Ramos (cell line): ENCODE results near the gene KRTAP6-1.

ENCODE experiments used
- in situ Hi-C: fragments of 300-500 bp; cut with MboI; formaldehyde crosslinking; loops from one replicate; pipeline ENCODE4 v1.14.3; 2022; ENCODE audit warnings: low sequenced_read_pairs; ENCODE audit not compliant: unreplicated experiment

Gene KRTAP6-1

GRCh38 chr21:30613836-30614235 is at the start of gene KRTAP6-1:
Gene KRTAP6-1 (minus strand): TSS chr21:30613930. CDS start chr21:30613904, 26 bp downstream.
- in situ Hi-C loops: no loop called here

- in situ Hi-C loops: no loop called here
Measured at GRCh38 chr21:30652891-30653290, 39.2 kb upstream of the KRTAP6-1 start.

- in situ Hi-C loops: no loop called here
Measured at GRCh38 chr21:30646904-30647414, 33.2 kb upstream of the KRTAP6-1 start.

GRCh38 chr21:30642564-30642963 is 28.8 kb upstream of the KRTAP6-1 start, which contains the start of gene KRTAP20-3:
Gene KRTAP20-3 (plus strand): TSS chr21:30642864.
- in situ Hi-C loops: no loop called here

GRCh38 chr21:30638686-30639085 is 25.0 kb upstream of the KRTAP6-1 start:
- in situ Hi-C loops: no loop called here

- in situ Hi-C loops: no loop called here
Measured at GRCh38 chr21:30634906-30635305, 21.2 kb upstream of the KRTAP6-1 start, which contains the start of gene KRTAP20-2. Gene KRTAP20-2 (plus strand): TSS chr21:30635206. CDS start chr21:30635264, 58 bp downstream.

GRCh38 chr21:30629200-30629599 is 15.5 kb upstream of the KRTAP6-1 start:
- in situ Hi-C loops: no loop called here

- in situ Hi-C loops: no loop called here
Measured at GRCh38 chr21:30628109-30628508, 14.4 kb upstream of the KRTAP6-1 start.

- in situ Hi-C loops: no loop called here
Measured at GRCh38 chr21:30625449-30626165, 11.9 kb upstream of the KRTAP6-1 start.

- in situ Hi-C loops: no loop called here
Measured at GRCh38 chr21:30623362-30623761, 9.6 kb upstream of the KRTAP6-1 start.

- in situ Hi-C loops: no loop called here
Measured at GRCh38 chr21:30620522-30620921, 6.8 kb upstream of the KRTAP6-1 start, which contains the start of gene KRTAP20-4. Gene KRTAP20-4 (plus strand): TSS chr21:30620627.

GRCh38 chr21:30620080-30620479 is 6.3 kb upstream of the KRTAP6-1 start:
- in situ Hi-C loops: no loop called here

GRCh38 chr21:30616125-30616524 is 2.4 kb upstream of the KRTAP6-1 start, which contains the start of gene KRTAP20-1:
Gene KRTAP20-1 (plus strand): TSS chr21:30616425. CDS start chr21:30616455, 30 bp downstream.
- in situ Hi-C loops: no loop called here

GRCh38 chr21:30615199-30615598 is 1.5 kb upstream of the KRTAP6-1 start:
- in situ Hi-C loops: no loop called here

GRCh38 chr21:30612132-30612531 is 1.6 kb downstream of the KRTAP6-1 start:
- in situ Hi-C loops: no loop called here

- in situ Hi-C loops: no loop called here
Measured at GRCh38 chr21:30605968-30606367, 7.8 kb downstream of the KRTAP6-1 start.

- in situ Hi-C loops: no loop called here
Measured at GRCh38 chr21:30600787-30601186, 12.9 kb downstream of the KRTAP6-1 start, which contains the start of gene KRTAP22-1. Gene KRTAP22-1 (plus strand): TSS chr21:30601087.

GRCh38 chr21:30598802-30599201 is 14.9 kb downstream of the KRTAP6-1 start, which contains the start of gene KRTAP6-2:
Gene KRTAP6-2 (minus strand): TSS chr21:30598902. CDS start chr21:30598874, 28 bp downstream.
- in situ Hi-C loops: no loop called here

GRCh38 chr21:30592140-30592539 is 21.6 kb downstream of the KRTAP6-1 start, which contains the start of gene KRTAP6-3:
Gene KRTAP6-3 (plus strand): TSS chr21:30592440. CDS start chr21:30592446, 6 bp downstream.
- in situ Hi-C loops: no loop called here

GRCh38 chr21:30590297-30590696 is 23.4 kb downstream of the KRTAP6-1 start, which contains the start of gene KRTAP22-2:
Gene KRTAP22-2 (minus strand): TSS chr21:30590397.
- in situ Hi-C loops: no loop called here

- in situ Hi-C loops: no loop called here
Measured at GRCh38 chr21:30582870-30583269, 30.9 kb downstream of the KRTAP6-1 start.
